H1 (cell line): Measurements from ENCODE around the gene PRMT3. TPM values are rescaled to one million over a fixed set of nuclear protein-coding genes. Genes with fewer than 3 reads are reported as not detected.

ENCODE experiments used
- ASH2L ChIP-seq: fragments of 200-600, 300-600 bp; sonication (generic); IDR thresholded peaks from one replicate; pipeline ENCODE4 v1.7.1; 2017; ENCODE audit warnings: low read length
- ATF2 ChIP-seq: IDR thresholded peaks from 2 replicates; pipeline ENCODE4 v1.6.1; 2012; ENCODE audit warnings: low read length, inconsistent platforms
- BCL11A ChIP-seq, 2 experiments: IDR thresholded peaks; one replicate each; pipeline ENCODE4 v1.6.1; 2011; ENCODE audit warnings: low read depth in 2 of 2, low read length in 2 of 2, mild to moderate bottlenecking in 2 of 2
- BRCA1 ChIP-seq: IDR thresholded peaks from 2 replicates; pipeline ENCODE4 v1.6.1; 2012; ENCODE audit warnings: low read depth, low read length, improper control_type of control experiment
- CBX5 ChIP-seq: fragments of 300-800, 300-1000 bp; sonication (generic); IDR thresholded peaks from 2 replicates; pipeline ENCODE4 v1.7.1; 2016; ENCODE audit warnings: antibody characterized with exemption, low read length, low read depth
- CHD2 ChIP-seq: IDR thresholded peaks from 2 replicates; pipeline ENCODE4 v1.6.1; 2012; ENCODE audit warnings: low read length, improper control_type of control experiment
- CREB1 ChIP-seq: IDR thresholded peaks from 2 replicates; pipeline ENCODE4 v1.6.1; 2012; ENCODE audit warnings: inconsistent platforms
- E2F6 ChIP-seq: IDR thresholded peaks from 2 replicates; pipeline ENCODE4 v1.6.1; 2012; ENCODE audit warnings: inconsistent platforms
- EP300 ChIP-seq, 2 experiments: IDR thresholded peaks; 1 replicate in 1 of 2; 2 replicates in 1 of 2; pipeline ENCODE4 v1.6.1; 2011 to 2012; ENCODE audit warnings: low read depth in 2 of 2, low read length in 2 of 2, mild to moderate bottlenecking in 2 of 2, borderline replicate concordance in 1 of 2, inconsistent platforms in 1 of 2, moderate library complexity in 1 of 2
- GTF2F1 ChIP-seq: IDR thresholded peaks from 2 replicates; pipeline ENCODE4 v1.6.1; 2012; ENCODE audit warnings: low read depth, low read length, improper control_type of control experiment, borderline replicate concordance
- JUN ChIP-seq: IDR thresholded peaks from 2 replicates; pipeline ENCODE4 v1.6.1; 2011; ENCODE audit warnings: low read depth, mild to moderate bottlenecking, improper control_type of control experiment, low read length
- JUND ChIP-seq: IDR thresholded peaks from 2 replicates; pipeline ENCODE4 v1.6.1; 2011; ENCODE audit warnings: mild to moderate bottlenecking, improper control_type of control experiment, low read length
- MAFK ChIP-seq: IDR thresholded peaks from 2 replicates; pipeline ENCODE4 v1.6.1; 2012; ENCODE audit warnings: low read depth, mild to moderate bottlenecking, improper control_type of control experiment, low read length
- RAD21 ChIP-seq, 2 experiments: IDR thresholded peaks in 1 of 2; conservative IDR thresholded peaks in 1 of 2; 2 replicates each; pipeline ENCODE4 v1.6.1; 2011; ENCODE audit warnings: low read depth in 2 of 2, low read length in 2 of 2, improper control_type of control experiment in 1 of 2, inconsistent platforms in 1 of 2, mild to moderate bottlenecking in 1 of 2, moderate library complexity in 1 of 2
- RXRA ChIP-seq: IDR thresholded peaks from 2 replicates; pipeline ENCODE4 v1.6.1; 2011; ENCODE audit warnings: low read depth, mild to moderate bottlenecking, low read length, moderate library complexity; ENCODE audit not compliant: insufficient read depth
- SRF ChIP-seq: IDR thresholded peaks from 2 replicates; pipeline ENCODE4 v1.6.1; 2011; ENCODE audit warnings: mild to moderate bottlenecking, low read depth, low read length, moderate library complexity
- TAF1 ChIP-seq: IDR thresholded peaks from 2 replicates; pipeline ENCODE4 v1.6.1; 2011; ENCODE audit warnings: mild to moderate bottlenecking, low read depth, low read length
- USF2 ChIP-seq: IDR thresholded peaks from 2 replicates; pipeline ENCODE4 v1.6.1; 2011; ENCODE audit warnings: low read length, improper control_type of control experiment
- YY1 ChIP-seq: IDR thresholded peaks from 2 replicates; pipeline ENCODE4 v1.6.1; 2011; ENCODE audit warnings: low read depth, mild to moderate bottlenecking, low read length
- ZNF274 ChIP-seq: IDR thresholded peaks from 2 replicates; pipeline ENCODE4 v1.7.0; 2012; ENCODE audit warnings: low read length, borderline replicate concordance; ENCODE audit errors: extremely low read depth
- polyA plus RNA-seq, 7 experiments: library from polyadenylated mRNA; depleted of rRNA in 3 of 7; stranded (reverse) in 5 of 7; unstranded in 2 of 7; fragments of >200 nt in 5 of 7; fragments of 200-250 nt in 2 of 7; gene quantifications; 1 replicate in 5 of 7; 2 replicates in 1 of 7; 4 replicates in 1 of 7; pipeline versions ENCODE4 v1.2.1 to v1.2.3, GENCODE V29; 2011 to 2013; ENCODE audit warnings: missing spikeins in 2 of 7, mixed read lengths in 2 of 7
- total RNA-seq: library from RNA; stranded (reverse); fragmentation: NEBNext Ultra II Directional; extraction: Animal tissue kit (Norgen Biotek cat#: 25700); gene quantifications from 2 replicates; pipeline ENCODE4 v1.2.1, GENCODE V29; 2021

The PRMT3 gene
- total and polyA plus RNA-seq, 2 of the 8 experiments (the other 6 are each of a cell fraction or from before 2014, with no cell fraction given): 11.2 to 26.5 TPM

GRCh38 chr11:20387261-20388095, at the start of gene PRMT3 (continued):
- TF ChIP-seq BCL11A (IDR thresholded peaks at IDR 0.05; ENCODE audit: low read depth in 2 of 2, low read length in 2 of 2): no peak
- TF ChIP-seq CHD2: no peak
- 0 out of 2 replicates have a peak, but pooled peaks have one; percentile 47 for TF ChIP-seq ATF2
- peak; percentile 29; the same call in 1 of the 2 replicates for TF ChIP-seq YY1
- peak; percentile 99 for TF ChIP-seq ASH2L
- TF ChIP-seq BRCA1: no peak
- no peak for TF ChIP-seq GTF2F1
- TF ChIP-seq TAF1: peak; percentile 82
- TF ChIP-seq JUN: no peak
- no peak for TF ChIP-seq EP300 (IDR thresholded peaks at IDR 0.05; ENCODE audit: borderline replicate concordance in 1 of 2, low read depth in 2 of 2, low read length in 2 of 2)
- TF ChIP-seq MAFK: no peak
- peak; percentile 59; the same call in 1 of the 2 replicates for TF ChIP-seq SRF
- peak; percentile 77 for TF ChIP-seq E2F6
- peak; percentile 98 for TF ChIP-seq CREB1
- TF ChIP-seq ZNF274: no peak
- TF ChIP-seq JUND: no peak
- TF ChIP-seq RXRA: no peak
- TF ChIP-seq CBX5: no peak
- peak; percentile 97 for TF ChIP-seq USF2
- TF ChIP-seq RAD21 (IDR thresholded peaks at IDR 0.05 in 1 of 2, conservative IDR thresholded peaks at IDR 0.05 in 1 of 2; ENCODE audit: low read depth in 2 of 2, low read length in 2 of 2): peak in 1 of 2 experiments; percentile 48; a peak in 2 of 4 replicates
